ENCODE data around the gene ZXDC.

The ZXDC gene

GRCh38 chr3:126482503-126483255 is 7.0 kb upstream of the ZXDC start:
- no peak for TF ChIP-seq CTCF (IDR thresholded peaks at IDR 0.05; ENCODE audit: low read depth, low read length)
- no peak for DNase-seq (ENCODE audit: low read depth, low spot score)
- in situ Hi-C loops (cut with HindIII; ENCODE audit: low sequenced_read_pairs) = no loop called here
- H3K4me3 ChIP-seq (ENCODE audit: low read depth, low read length) = no peak overlapping the region

GRCh38 chr3:126481808-126482502 is 6.3 kb upstream of the ZXDC start:
- DNase-seq (ENCODE audit: low read depth, low spot score) = peak; percentile 6
- no peak overlapping the region for H3K4me3 ChIP-seq (ENCODE audit: low read depth, low read length)
- no peak for TF ChIP-seq CTCF (IDR thresholded peaks at IDR 0.05; ENCODE audit: low read depth, low read length)
- in situ Hi-C loops (cut with HindIII; ENCODE audit: low sequenced_read_pairs) = no loop called here

GRCh38 chr3:126480861-126481260 is 5.2 kb upstream of the ZXDC start:
- in situ Hi-C loops (cut with HindIII; ENCODE audit: low sequenced_read_pairs) = no loop called here
- DNase-seq (ENCODE audit: low read depth, low spot score) = no peak
- TF ChIP-seq CTCF (IDR thresholded peaks at IDR 0.05; ENCODE audit: low read depth, low read length) = no peak
- no peak overlapping the region for H3K4me3 ChIP-seq (ENCODE audit: low read depth, low read length)

GRCh38 chr3:126480206-126480605 is 4.5 kb upstream of the ZXDC start:
- H3K4me3 ChIP-seq (ENCODE audit: low read depth, low read length) = no peak overlapping the region
- no peak for DNase-seq (ENCODE audit: low read depth, low spot score)
- no peak for TF ChIP-seq CTCF (IDR thresholded peaks at IDR 0.05; ENCODE audit: low read depth, low read length)
- in situ Hi-C loops (cut with HindIII; ENCODE audit: low sequenced_read_pairs) = no loop called here

GRCh38 chr3:126479642-126480041 is 4.0 kb upstream of the ZXDC start:
- in situ Hi-C loops (cut with HindIII; ENCODE audit: low sequenced_read_pairs) = no loop called here
- no peak for DNase-seq (ENCODE audit: low read depth, low spot score)
- H3K4me3 ChIP-seq (ENCODE audit: low read depth, low read length) = no peak overlapping the region
- no peak for TF ChIP-seq CTCF (IDR thresholded peaks at IDR 0.05; ENCODE audit: low read depth, low read length)

- in situ Hi-C loops (cut with HindIII; ENCODE audit: low sequenced_read_pairs) = no loop called here
These were observed 3.1 kb upstream of the ZXDC start for GRCh38 chr3:126478581-126479310.

More at GRCh38 chr3:126478581-126479310, 3.1 kb upstream of the ZXDC start:
- no peak overlapping the region for H3K4me3 ChIP-seq (ENCODE audit: low read depth, low read length)
- DNase-seq (ENCODE audit: low read depth, low spot score) = no peak
- no peak for TF ChIP-seq CTCF (IDR thresholded peaks at IDR 0.05; ENCODE audit: low read depth, low read length)

All from astrocyte of the spinal cord (primary cell).